Activated CD4-positive, alpha-beta T cell treated with anti-CD3 and anti-CD28 coated beads, Interleukin-2, amount 50 U/mL, for 24 hours (primary cell): ENCODE measurements around the gene SRGN.
A peak's percentile ranks its signal among the peaks of the same experiment; 100 is the strongest.

Experiments used
- DNase-seq, 2 donors: peaks; one replicate each; pipeline ENCODE4 v3.0.0-alpha.2; 2020; ENCODE audit warnings: low read depth in 1 of 2, low spot score in 1 of 2

The SRGN gene

DNA sequence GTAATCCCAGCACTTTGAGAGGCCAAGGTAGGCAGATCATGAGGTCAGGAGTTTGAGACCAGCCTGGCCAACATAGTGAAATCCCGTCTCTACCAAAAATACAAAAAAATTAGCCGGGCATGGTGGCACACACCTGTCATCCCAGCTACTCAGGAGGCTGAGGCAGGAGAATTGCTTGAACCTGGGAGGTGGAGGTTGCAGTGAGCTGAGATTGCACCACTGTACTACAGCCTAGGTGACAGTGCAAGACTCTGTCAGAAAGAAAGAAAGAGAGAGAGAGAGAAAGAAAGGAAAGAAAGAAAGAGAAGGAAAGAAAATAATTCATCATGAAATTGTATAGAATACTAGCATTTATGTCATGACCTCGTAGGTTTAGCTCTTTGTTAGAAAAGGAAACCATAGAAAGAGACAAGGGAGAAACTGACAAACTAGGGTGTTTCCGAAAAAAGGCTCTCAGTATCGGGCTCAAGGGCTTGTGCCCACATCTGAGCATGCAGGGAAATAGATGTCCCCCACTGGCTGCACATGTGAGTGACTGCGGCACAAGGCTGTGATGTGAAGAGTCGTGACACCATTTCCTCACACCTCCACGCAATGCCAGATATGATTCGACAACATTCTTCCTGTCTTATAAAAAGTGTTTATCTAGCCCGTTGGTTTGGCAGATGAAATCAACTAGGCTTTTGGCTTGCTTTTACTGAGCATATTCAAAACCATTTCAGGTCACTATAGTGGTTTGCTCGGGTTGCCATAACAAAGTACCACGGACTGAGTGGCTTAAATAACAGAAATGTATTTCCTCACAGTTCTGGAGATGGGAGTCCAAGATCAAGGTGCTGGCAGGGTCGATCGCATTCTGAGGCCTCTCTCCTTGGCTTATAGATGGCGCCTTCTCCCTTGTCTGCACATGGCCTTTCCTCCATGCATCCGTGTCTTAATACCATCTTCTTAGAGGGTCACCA is 2.0 kb downstream of the SRGN start:
- DNase-seq = peak; percentile 50 to 81

- DNase-seq = no peak
Measured at GRCh38 chr10:69090685-69091084, 2.8 kb downstream of the SRGN start.

DNA sequence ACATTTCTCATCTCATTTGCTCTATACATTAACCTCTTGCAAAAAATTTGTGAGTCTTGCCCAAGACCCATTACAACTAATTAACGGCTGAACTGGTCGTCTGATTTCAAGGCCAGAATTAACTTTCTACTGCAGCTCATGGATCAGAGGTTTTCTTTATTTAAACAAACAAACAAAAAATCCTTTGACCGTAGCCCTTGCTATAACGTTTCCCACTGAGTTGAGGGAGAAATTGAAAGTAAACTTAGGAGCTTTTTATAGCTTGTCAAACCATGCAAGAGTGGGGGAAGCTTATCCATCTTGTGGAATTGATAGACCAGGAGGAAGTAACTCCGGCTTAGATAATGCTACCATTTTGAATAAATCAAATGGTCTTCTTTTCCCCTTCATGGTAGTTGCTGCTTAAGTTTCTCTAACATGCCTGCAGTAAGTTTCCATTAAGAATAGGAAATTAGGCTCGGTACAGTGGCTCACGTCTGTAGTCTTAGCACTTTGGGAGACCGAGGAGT is 3.3 kb downstream of the SRGN start:
- DNase-seq = no peak

- DNase-seq = peak; percentile 40 to 82
Measured at GRCh38 chr10:69092959-69093850, 5.3 kb downstream of the SRGN start.

GRCh38 chr10:69093933-69094332 is 6.0 kb downstream of the SRGN start:
- no peak for DNase-seq

DNA sequence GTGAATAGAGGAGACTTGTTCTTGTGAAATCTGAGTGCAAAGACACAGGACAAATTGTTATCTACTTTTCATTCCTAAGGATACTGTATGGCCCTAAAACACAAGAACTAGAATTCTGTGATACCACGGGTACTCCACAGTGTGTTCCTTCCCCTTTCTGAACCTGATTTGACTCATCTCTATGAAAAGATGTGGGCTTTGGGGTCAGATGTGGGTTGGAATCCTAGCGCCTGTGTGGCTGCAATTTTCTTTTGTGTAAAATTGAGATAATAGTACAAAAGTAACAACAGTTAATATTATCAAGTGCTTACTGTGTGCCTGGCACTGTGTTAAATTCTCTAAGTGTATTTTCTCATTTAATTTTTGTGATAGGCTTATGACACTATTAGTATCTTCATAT is 8.1 kb downstream of the SRGN start:
- no peak for DNase-seq

GRCh38 chr10:69097729-69098128 is 9.8 kb downstream of the SRGN start:
- no peak for DNase-seq

GRCh38 chr10:69100136-69100872 is 12.4 kb downstream of the SRGN start:
- no peak for DNase-seq

DNA sequence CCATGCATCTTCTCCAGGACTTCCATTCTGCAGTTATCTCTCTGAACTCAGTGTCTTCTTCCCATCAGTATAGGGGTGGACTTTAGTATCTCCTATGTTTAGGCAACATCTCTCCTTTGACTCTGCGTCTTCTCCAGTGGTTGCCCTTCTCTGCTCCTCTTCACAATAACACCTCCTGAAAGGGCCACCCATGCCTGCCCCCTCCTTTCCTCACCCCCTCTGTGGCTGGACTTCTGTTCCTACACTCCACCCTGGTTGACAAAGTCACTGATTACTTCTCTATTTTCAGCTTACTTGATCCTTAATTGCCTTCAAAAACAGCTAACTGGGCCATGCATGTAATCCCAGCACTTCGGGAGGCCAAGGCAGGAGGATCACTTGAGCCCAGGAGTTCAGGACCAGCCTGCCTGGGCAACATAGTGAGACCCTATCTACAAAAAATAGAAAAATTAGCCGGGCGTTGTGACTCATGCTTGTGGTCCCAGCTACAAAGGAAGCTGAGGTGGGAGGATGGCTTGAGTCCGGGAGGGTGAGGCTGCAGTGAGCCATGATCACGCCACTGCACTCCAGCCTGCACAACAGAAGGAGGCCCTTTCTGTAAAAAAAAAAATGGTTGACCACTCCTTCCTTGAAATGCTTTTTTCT is 13.7 kb downstream of the SRGN start:
- no peak for DNase-seq

GRCh38 chr10:69102440-69102839 is 14.5 kb downstream of the SRGN start:
- no peak for DNase-seq

GRCh38 chr10:69103784-69104183 is 15.9 kb downstream of the SRGN start:
- no peak for DNase-seq

- no peak for DNase-seq
Measured at GRCh38 chr10:69104994-69105790, 17.3 kb downstream of the SRGN start.

DNA sequence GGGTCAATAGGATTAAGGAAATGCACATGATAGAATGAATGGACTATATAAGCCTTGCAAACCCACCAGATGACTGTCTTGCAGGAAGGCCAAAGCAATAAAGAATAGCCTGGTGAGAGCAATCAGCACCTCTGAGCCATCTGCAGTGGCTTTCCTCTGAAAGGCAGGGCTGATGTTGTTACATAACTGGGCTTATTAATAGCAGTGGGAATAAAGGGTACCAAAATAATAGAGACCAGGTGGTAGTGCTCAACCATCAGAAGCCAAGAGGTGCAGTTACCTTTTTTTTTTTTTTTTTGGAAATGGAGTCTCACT is 19.2 kb downstream of the SRGN start:
- DNase-seq = no peak

DNA sequence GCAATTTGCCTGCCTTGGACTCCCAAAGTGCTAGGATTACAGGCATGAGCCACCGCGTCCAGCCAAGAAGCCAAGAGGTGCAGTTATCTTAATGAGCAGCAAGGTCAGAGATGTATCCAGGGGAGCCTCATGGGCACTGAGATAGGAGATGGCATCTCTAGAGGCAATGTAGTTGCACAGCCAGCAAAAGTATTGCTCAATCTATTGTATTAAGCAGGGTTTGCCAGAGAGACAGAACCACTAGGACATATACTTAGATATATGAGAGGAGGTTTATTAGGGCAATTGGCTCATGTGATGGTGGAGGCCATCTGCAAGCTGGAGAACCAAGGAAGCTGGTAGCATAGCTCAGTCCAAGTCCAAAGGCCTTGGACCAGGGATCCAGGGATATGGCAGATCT is 19.8 kb downstream of the SRGN start:
- no peak for DNase-seq

- no peak for DNase-seq
Measured at GRCh38 chr10:69119896-69120295, 32.0 kb downstream of the SRGN start.

DNA sequence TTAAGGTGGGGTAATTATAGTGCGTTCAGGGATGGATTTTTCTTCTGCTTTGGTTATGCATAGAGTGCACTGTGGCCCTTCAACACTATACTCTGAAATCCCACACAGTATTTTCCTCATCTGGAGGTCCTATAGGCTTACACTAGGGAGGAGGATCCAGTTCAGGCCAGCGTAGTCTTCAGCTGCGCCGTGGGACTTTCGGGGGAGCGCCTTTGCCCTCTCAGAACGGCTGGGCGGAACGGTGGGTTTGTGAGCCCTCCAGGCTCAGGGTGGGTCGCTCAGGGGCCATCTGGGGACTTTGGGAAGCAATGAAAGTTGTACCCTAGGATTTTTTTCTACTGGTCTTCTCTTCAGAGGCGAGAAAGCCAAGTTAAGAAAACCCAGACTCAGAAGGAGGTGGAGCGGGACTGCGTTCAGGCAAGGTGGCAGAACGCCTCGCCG is 35.4 kb downstream of the SRGN start:
- DNase-seq = no peak

GRCh38 chr10:69123747-69124562 is 36.1 kb downstream of the SRGN start, which contains the start of gene VPS26A:
TSS of gene VPS26A (plus strand) at chr10:69124178. CDS start at chr10:69124278, 100 bp downstream.
- DNase-seq = peak; percentile 97 to 98

DNA sequence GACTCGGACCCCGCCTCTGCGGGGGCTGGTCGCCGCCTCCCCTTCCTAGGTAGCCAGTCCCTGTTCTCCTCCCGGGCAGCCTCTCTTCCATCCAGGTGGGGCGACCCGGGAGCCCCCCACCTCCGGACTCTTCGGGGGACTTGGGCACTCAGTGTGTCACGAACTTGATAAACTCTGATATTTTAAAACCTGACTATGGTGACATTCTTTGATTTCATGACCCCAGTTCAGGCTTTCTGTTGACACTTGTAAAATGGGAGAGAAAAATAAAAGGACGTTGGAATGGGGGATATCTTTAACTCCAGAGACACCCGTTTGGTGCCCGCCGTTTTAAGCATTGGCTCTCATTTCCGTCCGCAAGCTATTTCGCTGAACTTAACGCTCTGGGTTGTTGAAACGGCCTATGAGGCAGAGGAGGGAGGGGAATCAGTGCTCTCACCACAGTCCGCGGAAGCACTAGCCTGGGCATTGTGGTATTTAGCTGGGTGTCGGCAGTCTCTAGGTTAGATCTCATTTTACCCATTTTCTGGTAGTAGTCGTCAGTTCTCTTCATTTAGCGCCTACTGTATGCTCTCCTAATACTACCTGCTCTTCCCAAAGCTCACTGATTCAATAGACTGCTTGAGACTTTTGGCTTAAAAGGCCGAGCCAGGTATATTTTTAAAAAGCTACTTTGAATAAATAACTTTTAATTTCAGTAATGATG is 36.8 kb downstream of the SRGN start:
- peak; percentile 15 to 19 for DNase-seq
